GM18526 (cell line): Measurements from ENCODE around the gene HLCS.

ENCODE experiments used
- POLR2A ChIP-seq: IDR thresholded peaks from 3 replicates; pipeline ENCODE4 v1.6.1; 2011; ENCODE audit not compliant: insufficient read length; ENCODE audit errors: extremely low read depth

Gene HLCS

DNA sequence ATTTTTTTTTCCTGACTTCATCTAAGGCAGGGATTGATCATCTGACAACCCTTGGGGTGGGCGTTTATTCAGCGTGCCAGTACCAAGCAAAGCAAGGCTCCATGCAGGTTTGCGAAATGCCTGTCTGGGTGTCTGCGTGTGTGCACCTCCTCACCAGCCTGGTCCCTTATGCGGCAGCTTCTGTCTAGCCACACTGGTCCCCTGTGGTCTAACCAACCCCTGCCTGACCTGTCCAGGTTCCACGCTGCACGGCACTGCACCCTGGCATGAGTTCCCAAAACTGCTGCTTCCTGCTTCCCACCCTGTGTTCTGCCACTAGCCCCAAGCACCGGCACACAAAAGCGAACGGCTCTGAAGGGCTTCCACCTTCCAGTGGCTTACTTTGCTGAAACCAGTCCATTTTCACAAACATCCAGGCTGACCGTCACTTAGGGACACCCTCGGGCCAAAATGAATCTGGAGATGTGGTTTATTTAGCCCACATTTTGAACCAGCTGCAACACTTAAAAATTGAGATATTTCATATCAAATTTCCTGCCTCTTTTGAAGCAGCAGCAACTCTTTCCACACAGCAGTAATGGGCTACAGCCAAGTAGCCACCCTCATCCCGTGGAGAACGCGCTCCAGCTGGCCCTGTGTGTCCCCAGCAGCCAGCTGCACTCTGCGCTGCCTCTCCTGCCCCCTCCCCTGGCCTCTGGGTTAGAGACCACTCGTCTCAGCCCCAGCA, 55.7 kb downstream of the HLCS start:
- no peak for TF ChIP-seq POLR2A

DNA sequence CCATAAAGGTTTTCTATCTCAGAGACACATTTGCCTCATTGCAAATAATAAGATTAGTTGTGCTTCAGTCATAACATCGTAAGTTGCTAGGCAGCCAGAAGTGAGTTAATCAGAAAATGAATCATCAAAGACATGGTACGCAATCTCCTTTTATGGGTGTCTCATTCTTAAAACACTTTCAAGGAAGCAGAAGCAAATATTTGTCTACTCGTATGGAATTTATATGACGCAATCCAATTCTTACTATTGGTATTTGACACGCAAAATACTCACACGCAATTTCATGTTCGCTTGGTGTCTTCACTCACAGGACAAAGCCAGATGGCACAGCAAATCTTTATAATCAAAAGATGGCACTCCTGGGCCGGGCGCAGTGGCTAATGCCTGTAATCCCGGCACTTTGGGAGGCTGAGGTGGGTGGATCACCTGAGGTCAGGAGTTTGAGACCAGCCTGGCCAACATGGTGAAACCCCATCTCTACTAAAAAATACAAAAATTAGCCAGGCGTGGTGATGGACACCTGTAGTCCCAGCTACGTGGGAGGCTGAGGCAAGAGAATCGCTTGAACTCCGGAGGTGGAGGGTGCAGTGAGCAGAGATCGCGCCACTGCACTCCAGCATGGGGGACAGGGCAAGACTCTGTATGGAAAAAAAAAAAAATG, 56.4 kb downstream of the HLCS start:
- TF ChIP-seq POLR2A = no peak

DNA sequence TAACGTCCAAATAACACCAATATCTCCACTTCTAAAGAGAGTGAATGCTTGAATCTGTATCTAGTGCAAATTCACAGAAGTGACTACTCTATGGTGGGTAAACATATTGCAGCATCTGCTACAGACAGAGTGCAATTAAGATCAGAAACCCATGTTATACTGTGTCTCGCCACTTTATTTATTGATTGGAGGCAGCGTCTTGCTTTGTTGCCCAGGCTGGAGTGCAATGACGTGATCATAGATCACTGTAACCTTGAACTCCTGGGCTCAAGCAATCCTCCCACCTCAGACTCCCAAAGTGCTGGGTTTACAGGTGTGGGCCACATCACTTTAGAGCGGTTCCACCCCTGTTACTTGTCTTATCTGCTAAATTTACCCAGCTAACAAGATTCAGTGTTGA, 57.0 kb downstream of the HLCS start:
- TF ChIP-seq POLR2A = no peak

DNA sequence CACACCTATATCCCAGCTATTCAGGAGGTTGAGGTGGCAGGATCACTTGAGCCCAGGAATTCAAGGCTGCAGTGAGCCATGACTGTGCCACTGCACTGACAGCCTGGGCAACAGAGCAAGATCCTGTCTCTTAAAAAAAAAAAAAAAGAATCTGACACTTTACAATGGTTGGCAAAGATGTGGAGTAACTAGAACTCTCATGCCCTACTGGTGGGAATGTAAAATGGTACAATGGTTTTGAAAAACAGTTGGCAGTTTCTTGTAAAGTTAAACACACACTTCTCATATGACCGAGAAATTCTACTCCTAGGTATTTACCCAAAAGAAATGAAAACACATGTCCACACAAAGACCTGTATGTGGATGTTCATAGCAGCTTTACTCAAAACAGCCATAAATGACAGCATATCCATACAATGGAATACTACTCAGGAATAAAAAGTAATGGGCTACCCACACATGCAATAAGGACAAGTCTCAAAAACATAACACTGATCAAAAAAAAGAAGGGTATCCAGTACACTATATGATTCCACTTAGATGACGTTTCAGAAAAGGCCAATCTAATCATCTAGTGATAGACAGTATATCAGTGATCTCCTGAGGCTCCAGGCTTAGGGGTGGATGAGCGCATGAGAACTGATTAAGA, 58.1 kb downstream of the HLCS start:
- TF ChIP-seq POLR2A = no peak

DNA sequence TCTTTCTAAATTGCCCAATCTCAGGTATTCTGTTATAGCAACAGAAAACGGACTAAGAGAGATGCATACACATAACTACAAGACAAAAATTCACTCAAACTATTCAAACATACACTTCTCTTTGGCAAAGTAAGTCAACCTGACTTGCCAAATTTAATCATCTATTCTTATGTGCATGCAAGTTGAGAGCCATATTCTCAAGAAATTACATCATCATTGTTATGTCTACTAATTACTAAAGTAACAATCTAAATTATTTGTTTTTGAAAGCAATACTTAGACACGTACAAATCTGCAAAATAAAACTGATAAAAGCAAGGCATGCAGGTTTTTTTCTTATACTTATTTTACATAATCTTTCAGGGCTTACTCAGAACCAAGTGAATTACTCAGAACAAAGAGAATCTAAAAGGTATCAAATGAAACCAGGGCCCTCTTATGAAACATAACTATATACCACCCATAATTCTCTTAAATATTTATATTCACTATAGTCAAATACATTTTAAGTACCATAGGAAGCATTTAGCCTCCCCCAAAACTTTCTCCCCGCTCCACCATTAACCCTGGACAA, 62.3 kb downstream of the HLCS start:
- no peak for TF ChIP-seq POLR2A

DNA sequence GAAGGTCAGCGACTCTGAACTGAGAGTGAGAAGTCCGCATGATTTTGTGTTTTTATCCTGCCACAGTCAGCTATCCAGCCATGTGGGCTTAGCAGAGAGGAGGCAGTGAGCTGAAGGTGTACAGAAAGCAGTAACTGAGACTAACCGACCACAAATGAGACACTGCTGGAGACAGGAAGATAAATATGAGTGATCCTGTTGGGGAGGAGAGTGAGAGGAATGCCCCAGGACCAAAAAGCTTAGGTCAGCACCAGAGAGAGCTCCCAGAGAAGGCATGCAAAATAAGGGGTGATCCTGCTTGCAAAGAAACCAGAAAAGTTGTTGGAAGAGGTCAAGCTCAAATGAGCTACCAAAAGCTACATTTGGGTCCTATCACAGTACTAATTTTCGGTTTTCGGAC, 63.7 kb downstream of the HLCS start:
- TF ChIP-seq POLR2A = no peak

DNA sequence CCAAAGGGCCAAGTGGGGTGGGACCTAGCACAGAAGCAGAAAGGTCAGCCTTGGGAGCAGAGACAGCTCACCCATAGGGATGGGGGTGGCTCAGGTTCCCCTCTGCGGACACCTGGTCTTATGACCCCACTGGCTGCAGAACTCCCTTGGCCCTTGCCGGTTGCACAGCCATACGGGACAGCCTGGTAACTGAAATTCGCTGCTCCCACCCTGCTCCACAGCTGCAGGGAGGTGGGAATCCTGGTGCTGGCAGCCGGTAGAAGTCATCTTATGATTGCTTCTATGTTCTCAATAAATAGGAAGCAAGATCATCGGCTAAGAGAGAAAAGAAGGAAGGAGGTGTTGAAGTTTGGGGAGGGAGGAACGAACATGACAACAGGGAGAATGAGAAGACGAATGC, 64.1 kb downstream of the HLCS start:
- no peak for TF ChIP-seq POLR2A

DNA sequence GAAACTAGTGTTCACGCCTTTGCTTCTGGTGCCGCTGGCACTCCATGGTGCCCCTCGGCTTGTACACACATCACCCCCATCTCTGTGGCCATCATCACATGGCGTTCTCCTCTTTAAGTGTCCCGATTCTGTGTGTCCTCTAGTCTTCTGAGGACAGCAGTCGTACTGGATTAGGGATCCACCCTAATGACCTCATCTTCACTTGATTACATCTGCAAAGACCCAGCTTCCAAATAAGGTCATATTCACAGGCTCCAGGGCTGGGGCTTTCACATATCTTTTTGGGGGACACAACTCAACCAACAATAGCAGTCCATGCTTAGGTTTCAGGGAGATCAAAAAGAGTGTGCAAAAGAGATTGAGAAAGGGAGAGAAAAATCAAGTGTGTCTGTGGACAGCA, 64.9 kb downstream of the HLCS start:
- no peak for TF ChIP-seq POLR2A

DNA sequence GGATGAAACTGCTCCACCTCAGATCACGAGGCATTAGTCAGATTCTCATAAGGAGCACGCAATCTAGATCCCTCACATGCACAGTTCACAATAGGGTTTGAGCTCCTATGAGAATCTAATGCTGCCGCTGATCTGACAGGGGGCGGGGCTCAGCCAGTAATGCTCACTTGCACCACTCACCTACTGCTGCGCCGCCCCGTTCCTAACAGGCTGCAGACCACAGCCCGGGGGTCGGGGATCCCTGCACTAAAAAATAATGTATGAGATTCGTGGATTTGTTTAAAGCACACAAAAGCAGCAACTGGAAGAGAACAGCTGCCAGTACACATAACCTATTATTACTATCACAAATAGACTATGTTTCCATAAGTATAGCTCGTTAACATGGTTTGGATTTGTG, 72.9 kb downstream of the HLCS start:
- TF ChIP-seq POLR2A = no peak

DNA sequence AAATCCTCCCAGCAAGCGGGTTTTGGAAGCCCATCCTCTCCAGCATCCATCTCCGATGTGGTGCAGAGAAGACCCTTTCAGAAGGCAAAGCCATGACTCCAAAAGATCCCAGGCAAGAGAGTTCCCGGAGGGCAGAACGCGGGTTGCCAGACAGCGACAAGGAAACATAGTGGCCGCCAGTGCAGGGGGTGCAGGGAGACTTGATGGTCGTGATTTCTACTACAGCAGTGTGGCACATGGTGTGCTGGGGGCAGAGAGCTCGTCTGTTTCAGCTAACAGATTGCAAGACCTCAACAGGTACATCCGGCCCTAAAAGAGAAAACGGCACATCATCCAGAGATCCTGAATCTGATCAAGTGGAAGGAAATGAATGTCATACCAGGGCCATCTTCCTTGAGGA, 74.3 kb downstream of the HLCS start:
- no peak for TF ChIP-seq POLR2A

DNA sequence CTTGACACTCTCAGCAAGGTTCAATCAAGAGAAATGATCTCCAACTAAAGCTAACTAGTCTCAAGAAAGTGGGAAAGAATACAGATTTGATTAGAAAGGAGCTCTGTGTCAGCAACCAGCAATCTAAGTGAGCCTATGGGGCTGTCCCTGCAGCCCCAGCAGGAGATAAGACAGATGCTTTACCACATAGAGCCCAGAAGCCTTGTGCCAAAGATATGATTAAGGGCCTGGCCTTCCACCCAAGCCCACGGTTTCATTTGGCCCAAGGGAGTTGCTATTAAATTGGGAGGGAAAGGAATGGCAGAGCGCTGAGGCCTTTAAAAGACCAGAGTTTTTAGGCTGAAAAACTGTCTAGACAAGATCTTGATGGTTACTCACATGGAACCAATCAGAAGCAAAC, 74.8 kb downstream of the HLCS start:
- no peak for TF ChIP-seq POLR2A

DNA sequence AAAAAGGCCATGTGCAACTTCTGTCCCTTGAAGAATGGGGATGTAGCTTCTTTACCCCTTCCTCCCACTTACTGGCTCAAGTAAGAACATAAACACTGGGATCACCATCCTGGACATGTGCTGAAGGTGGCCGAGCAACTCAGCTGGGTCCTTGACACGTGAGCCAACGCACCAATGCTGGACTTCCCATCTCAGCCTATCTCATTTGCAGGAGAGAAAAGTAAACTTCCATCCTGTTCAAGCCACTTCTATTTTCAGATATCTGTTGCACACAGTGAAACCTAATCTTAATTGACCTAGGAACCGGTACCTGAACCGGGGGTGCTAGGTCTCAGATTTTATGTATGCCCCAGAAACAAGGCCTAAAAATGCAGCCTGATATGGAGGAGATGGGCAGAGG, 75.3 kb downstream of the HLCS start:
- no peak for TF ChIP-seq POLR2A

DNA sequence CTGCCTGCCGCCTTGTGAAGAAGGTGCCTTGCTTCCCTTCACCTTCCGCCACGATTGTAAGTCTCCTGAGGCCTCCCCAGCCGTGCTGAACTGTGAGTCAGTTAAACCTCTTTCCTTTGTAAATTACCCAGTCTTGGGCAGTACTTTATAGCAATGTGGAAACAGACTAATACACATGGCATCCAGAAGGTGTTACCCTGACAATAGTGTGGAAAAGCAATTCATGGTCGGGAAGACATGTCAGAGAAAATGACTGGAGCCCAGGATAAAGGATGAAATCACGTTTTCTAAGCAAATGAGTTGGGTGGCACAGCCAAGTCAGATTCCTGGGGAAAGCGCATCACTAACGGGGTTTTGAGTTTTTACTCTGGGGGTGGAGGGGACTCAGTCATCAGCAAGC, 76.4 kb downstream of the HLCS start:
- no peak for TF ChIP-seq POLR2A

DNA sequence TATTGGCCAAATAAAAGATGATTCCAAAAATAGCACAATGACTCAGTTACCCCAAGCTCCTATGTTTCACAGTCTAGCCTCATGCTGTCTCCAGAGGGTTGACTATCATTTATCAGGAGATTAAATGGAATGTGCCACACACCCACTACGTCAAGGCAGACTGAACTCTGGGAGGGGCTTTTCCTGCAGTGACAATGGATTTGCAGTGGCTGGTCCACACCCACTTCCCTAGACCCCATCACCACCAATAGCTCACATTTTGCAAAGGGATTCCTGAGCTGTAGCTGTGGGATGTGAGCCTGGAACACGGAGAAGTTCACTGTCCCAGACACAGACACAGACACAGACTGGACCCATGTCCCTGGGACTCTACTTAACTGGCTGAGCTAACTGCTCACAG, 77.1 kb downstream of the HLCS start:
- TF ChIP-seq POLR2A = no peak

DNA sequence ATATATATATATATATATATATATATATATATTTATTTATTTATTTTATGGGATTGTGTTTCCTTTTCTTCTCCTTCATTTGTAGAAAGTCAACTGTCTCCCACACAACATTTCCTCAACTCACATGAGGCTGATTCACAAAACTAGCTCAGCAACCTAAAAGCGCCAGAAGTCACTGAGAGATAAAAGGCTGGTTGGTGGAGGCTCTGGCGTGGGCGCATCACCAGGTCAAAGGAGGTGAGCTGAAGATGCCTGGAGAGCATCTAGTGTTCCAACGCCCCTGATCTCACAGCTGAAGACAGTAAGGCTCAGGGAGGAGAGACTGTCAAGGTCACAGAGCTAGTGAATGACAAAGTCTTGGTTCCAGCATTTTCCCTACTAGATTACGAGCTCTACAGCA, 78.0 kb downstream of the HLCS start:
- no peak for TF ChIP-seq POLR2A

DNA sequence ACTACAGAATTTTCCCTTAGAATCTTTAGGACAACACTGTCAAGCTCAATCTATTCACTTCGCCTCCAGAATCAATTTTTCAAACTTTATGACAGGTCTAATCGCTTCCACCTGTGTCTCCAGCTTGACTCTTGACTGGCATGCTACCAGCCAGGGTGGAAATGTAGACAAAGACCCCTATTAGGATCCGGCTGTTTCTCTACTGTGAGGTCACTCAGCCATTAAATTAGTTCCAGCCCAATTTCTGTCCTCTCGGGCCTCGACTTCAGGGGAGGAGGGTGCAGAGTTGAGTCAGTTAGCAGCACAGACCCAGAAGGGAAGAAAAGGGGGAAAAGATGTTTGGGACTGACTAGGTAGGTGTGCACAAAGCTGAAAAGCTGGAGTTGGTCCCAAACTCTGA, 78.5 kb downstream of the HLCS start:
- TF ChIP-seq POLR2A = no peak
